HG02981 (cell line): ENCODE results near the gene SMTNL2.
"Not testable (repeated sequence)": the region's sequence is repeated elsewhere in the genome, so short reads cannot be mapped to it uniquely, and the experiment has no call there.

ENCODE experiments used
- ATAC-seq: cut with Tn5 transposase; IDR thresholded peaks from one replicate; pipeline ENCODE4 v1.9.1; 2021; ENCODE audit warnings: mild to moderate bottlenecking, moderate library complexity; ENCODE audit not compliant: unreplicated experiment

Gene SMTNL2

GRCh38 chr17:4559966-4560365 is 24.4 kb upstream of the SMTNL2 start:
- no peak for ATAC-seq

GRCh38 chr17:4560421-4560820 is 23.9 kb upstream of the SMTNL2 start, which contains the start of gene GGT6:
Gene GGT6, minus strand, starts transcription at chr17:4560577. Its CDS starts 56 bp downstream, at chr17:4560521.
- no peak for ATAC-seq

- no peak for ATAC-seq
These were observed 23.5 kb upstream of the SMTNL2 start for GRCh38 chr17:4560837-4561256.

GRCh38 chr17:4562015-4562969 is 22.0 kb upstream of the SMTNL2 start:
- no peak for ATAC-seq

- no peak for ATAC-seq
These were observed 18.9 kb upstream of the SMTNL2 start for GRCh38 chr17:4565209-4566141.

GRCh38 chr17:4566785-4567184 is 17.5 kb upstream of the SMTNL2 start:
- ATAC-seq, result no peak

GRCh38 chr17:4569591-4569990 is 14.7 kb upstream of the SMTNL2 start:
- ATAC-seq, result no peak

GRCh38 chr17:4572131-4572530 is 12.2 kb upstream of the SMTNL2 start:
- no peak for ATAC-seq

- no peak for ATAC-seq
These were observed 11.2 kb upstream of the SMTNL2 start for GRCh38 chr17:4573115-4573514.

- ATAC-seq, result no peak
These were observed 10.7 kb upstream of the SMTNL2 start for GRCh38 chr17:4573669-4574068.

GRCh38 chr17:4574448-4575045 is 9.8 kb upstream of the SMTNL2 start:
- no peak for ATAC-seq

- ATAC-seq, result no peak
These were observed 8.2 kb upstream of the SMTNL2 start for GRCh38 chr17:4576161-4576558.

GRCh38 chr17:4576729-4577322 is 7.5 kb upstream of the SMTNL2 start:
- no peak for ATAC-seq

GRCh38 chr17:4577386-4577993 is 6.8 kb upstream of the SMTNL2 start:
- no peak for ATAC-seq

- not testable (repeated sequence) for ATAC-seq
These were observed 6.0 kb upstream of the SMTNL2 start for GRCh38 chr17:4578349-4578748.

GRCh38 chr17:4579678-4580077 is 4.7 kb upstream of the SMTNL2 start:
- no peak for ATAC-seq

GRCh38 chr17:4580291-4580690 is 4.0 kb upstream of the SMTNL2 start:
- ATAC-seq, result no peak

GRCh38 chr17:4582101-4582501 is 2.2 kb upstream of the SMTNL2 start:
- ATAC-seq, result no peak

- no peak for ATAC-seq
These were observed 1.6 kb upstream of the SMTNL2 start for GRCh38 chr17:4582691-4583090.

- ATAC-seq, result no peak
These were observed 1.1 kb upstream of the SMTNL2 start for GRCh38 chr17:4583206-4583605.
